Esophagus (tissue), 2 donors: ENCODE results near the gene PLEKHG5. TPM values are rescaled to one million over a fixed set of nuclear protein-coding genes. Genes with fewer than 3 reads are reported as not detected.

Experiments used
- H3K27ac ChIP-seq, 2 donors: one replicate each; pipeline ENCODE4 v1.5.1; 2013; ENCODE audit warnings: low read depth in 2 of 2, mild to moderate bottlenecking in 2 of 2, inconsistent platforms in 1 of 2, low read length in 1 of 2, moderate library complexity in 1 of 2
- H3K27me3 ChIP-seq, 2 donors: one replicate each; pipeline ENCODE4 v1.6.1; 2013; ENCODE audit warnings: low read length in 2 of 2, control low read depth in 1 of 2, mild to moderate bottlenecking in 1 of 2; ENCODE audit not compliant: insufficient read depth in 2 of 2, control insufficient read depth in 1 of 2
- H3K36me3 ChIP-seq, 2 donors: one replicate each; pipeline ENCODE4 v1.6.1; 2013; ENCODE audit warnings: low read length in 1 of 2; ENCODE audit not compliant: control insufficient read depth in 2 of 2, insufficient read depth in 2 of 2
- H3K4me1 ChIP-seq, 2 donors: one replicate each; pipeline ENCODE4 v1.6.1; 2013; ENCODE audit warnings: low read length in 1 of 2; ENCODE audit not compliant: control insufficient read depth in 2 of 2, insufficient read depth in 2 of 2
- H3K4me3 ChIP-seq, 2 donors: one replicate each; pipeline ENCODE4 v1.5.1; 2013; ENCODE audit warnings: low read length in 2 of 2, mild to moderate bottlenecking in 2 of 2, low read depth in 1 of 2, moderate library complexity in 1 of 2
- H3K9me3 ChIP-seq, 2 donors: one replicate each; pipeline ENCODE4 v1.6.1; 2013; ENCODE audit warnings: mild to moderate bottlenecking in 2 of 2, low read depth in 1 of 2, low read length in 1 of 2, moderate library complexity in 1 of 2; ENCODE audit not compliant: control insufficient read depth in 2 of 2, insufficient read depth in 1 of 2
- WGBS, 2 donors: extraction: QIAGEN DNeasy Blood & Tissue Kit; methylation state at CpG; one replicate each; pipeline ENCODE4 v1.1.7; 2013; 5-methylcytosine and 5-hydroxymethylcytosine counted together
- polyA plus RNA-seq, 2 donors: library from polyadenylated mRNA; stranded (reverse); fragments of 200-250 nt; gene quantifications; one replicate each; pipeline ENCODE4 v1.2.3, GENCODE V29; 2013
- donor health status: healthy with polysubstance abuse.
- donor health status: Bipolar disorder and iron deficiency.

PLEKHG5 gene
- polyA plus RNA-seq, 2 donors, result 18.5 to 28.0 TPM

DNA sequence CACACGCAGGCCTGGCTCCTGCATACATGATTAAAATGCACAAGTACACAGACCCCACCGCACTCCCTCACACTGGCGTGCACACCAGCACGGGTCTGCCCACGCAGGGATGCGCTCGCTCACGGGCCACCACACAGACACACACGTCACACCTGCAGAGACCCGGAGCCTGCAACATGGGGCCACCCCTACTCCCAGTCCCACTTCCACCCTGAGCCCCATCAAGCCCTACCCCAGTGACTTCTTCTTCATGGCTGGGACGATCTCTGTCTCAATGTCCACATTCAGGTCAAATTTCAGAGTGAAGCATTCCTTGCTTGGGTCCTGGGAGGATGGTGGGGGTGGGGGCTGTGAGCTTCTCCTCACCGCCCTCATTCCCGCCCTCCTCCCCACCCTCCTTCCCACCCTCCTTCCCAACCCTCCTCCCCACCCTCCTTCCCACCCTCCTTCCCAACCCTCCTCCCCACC, 16.6 kb downstream of the PLEKHG5 start:
- Histone ChIP-seq H3K27ac (no peak overlapping the region), H3K4me1 (peaks cover 0 to 17% of the 10 kb centered on the region in 2 donors), H3K4me3 (no peak overlapping the region), H3K9me3 (no peaks in the 10 kb centered on the region), H3K27me3 (no peaks in the 10 kb centered on the region), H3K36me3 (peaks cover 0 to 26% of the 10 kb centered on the region in 2 donors)
- 74 to 87% methylated on average over 13 of the region's 13 CpGs for WGBS, 2 donors

DNA sequence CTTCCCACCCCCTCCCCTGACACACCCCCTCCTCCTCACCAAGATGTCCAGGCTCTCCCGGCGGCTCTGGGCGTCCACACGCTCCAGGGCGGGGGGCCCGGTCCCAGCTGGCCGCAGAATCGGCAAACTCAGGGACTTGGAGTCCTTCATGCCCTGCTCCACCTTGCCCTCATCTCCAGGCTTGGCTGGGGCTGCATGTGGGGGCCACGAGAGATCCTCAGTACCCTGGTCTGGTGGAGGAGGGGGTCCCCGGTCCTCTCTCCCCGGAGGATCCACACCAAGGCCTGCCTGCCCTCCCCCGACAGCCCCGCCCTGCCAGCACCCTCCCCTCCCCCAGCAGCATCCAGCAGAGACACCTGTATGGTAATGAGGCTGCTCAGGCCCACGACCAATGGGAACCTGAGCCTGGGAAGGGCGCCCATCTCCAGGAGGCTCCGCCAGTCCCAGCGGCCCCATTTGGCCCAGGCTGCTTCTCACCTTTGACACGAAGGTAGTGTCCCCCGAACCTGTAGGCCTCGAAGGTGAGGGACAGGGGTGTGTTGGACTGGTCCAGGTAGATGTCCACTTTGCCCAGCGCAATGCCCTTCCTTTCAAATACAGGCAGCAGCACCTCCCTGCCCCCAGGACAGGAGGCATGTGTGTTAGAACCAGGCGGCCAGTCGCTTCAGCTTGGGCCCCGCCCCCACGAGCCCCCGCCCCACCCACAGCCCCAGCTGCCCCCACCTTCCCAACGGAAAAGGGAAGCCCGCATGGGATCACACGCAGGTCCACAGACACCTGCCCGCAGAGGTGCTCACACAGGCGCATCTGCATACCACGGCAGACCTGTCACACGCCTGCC, 17.3 kb downstream of the PLEKHG5 start:
- H3K4me3 ChIP-seq, result no peak overlapping the region
- H3K27ac ChIP-seq, result no peak overlapping the region
- peaks cover 0 to 17% of the 10 kb centered on the region in 2 donors for H3K4me1 ChIP-seq
- H3K9me3 ChIP-seq, result no peaks in the 10 kb centered on the region
- H3K27me3 ChIP-seq, result no peaks in the 10 kb centered on the region
- 79 to 84% methylated on average over 30 to 33 of the region's 33 CpGs for WGBS, 2 donors
- H3K36me3 ChIP-seq, result peaks cover 0 to 30% of the 10 kb centered on the region in 2 donors

DNA sequence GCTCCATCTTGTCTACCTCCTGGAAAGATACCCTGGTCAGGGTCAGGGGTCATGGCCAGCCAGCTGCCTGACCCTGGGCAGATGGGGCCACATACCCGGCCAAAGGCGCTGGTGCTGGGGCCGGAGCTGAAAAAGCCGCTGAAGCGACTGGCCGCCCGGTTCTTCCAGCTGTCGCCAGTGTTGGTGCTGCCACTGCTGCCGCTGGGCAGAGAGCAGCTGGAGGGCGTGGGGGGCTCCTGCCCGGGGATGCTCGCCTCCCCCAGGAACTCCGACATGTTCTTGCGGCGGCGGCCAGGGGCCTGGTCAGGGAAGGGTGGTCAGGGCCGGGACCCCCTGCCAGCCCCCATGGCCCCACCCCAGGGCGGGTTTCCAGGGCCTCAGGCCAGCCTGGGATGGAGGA, 18.3 kb downstream of the PLEKHG5 start:
- Histone ChIP-seq H3K9me3 (no peaks in the 10 kb centered on the region), H3K27ac (peak overlapping the region in 1 of 2 donors; percentile 93), H3K36me3 (peaks cover 0 to 39% of the 10 kb centered on the region in 2 donors), H3K4me3 (no peak overlapping the region), H3K4me1 (peaks cover 0 to 17% of the 10 kb centered on the region in 2 donors), H3K27me3 (no peaks in the 10 kb centered on the region)
- WGBS, 2 donors, result 90 to 92% methylated on average over 15 to 18 of the region's 18 CpGs

DNA sequence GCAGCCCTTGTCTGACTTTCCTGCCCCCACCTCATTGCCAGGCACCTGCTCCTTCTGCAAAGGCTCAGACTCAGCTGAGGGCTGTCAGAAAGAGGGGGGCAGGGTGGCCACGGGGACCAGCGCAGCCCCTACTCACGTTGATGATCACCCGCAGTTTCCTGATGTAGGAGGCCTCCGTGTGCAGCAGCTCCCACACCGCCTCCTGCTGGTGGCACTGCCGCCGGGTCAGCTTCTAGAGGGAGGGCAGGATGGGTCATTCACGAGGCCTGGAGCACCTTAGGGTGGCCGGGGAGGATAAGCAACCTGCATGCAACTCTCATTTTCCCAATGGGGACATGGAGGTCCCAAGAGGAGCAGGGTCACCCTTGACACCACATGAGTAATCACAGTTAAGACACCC, 19.1 kb downstream of the PLEKHG5 start:
- no peaks in the 10 kb centered on the region for H3K27me3 ChIP-seq
- peak overlapping the region in 1 of 2 donors; percentile 5 for H3K4me3 ChIP-seq
- peak overlapping the region; percentile 93 to 96 for H3K27ac ChIP-seq
- no peaks in the 10 kb centered on the region for H3K9me3 ChIP-seq
- peaks cover 0 to 43% of the 10 kb centered on the region in 2 donors for H3K36me3 ChIP-seq
- 59 to 67% methylated on average over 10 of the region's 10 CpGs for WGBS, 2 donors
- H3K4me1 ChIP-seq, result peaks cover 0 to 17% of the 10 kb centered on the region in 2 donors

DNA sequence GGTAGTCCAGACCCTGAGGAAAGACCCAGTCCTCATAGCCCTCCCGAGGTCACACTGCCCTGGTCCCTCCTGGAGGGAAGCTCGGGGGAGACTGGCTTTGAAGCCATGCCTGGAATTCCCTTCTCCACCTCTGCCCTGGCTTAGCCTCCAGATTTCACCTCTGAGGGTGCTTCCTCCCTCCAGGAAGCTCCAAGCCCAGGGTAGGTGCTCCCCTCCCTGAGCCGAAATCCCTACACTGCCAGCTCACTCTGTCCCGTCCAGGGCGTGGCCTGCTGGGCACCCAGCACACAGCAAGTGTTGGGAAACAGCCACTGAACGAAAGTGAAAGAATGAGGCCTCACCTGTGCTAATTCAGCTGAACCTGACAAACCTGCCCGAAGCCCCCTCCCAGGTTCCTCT, 19.5 kb downstream of the PLEKHG5 start:
- Histone ChIP-seq H3K9me3 (no peaks in the 10 kb centered on the region), H3K4me1 (peaks cover 0 to 17% of the 10 kb centered on the region in 2 donors), H3K27ac (peak overlapping the region; percentile 93 to 98), H3K27me3 (no peaks in the 10 kb centered on the region), H3K4me3 (no peak overlapping the region), H3K36me3 (peaks cover 0 to 47% of the 10 kb centered on the region in 2 donors)
- WGBS, 2 donors, result 56 to 58% methylated on average over 7 of the region's 7 CpGs

GRCh38 chr1:6471086-6471969, 20.1 kb downstream of the PLEKHG5 start:
- Histone ChIP-seq H3K27me3 (no peaks in the 10 kb centered on the region), H3K4me3 (peak overlapping the region in 1 of 2 donors; percentile 1), H3K27ac (peak overlapping the region; percentile 93 to 98), H3K9me3 (no peaks in the 10 kb centered on the region), H3K36me3 (peaks cover 0 to 47% of the 10 kb centered on the region in 2 donors), H3K4me1 (peaks cover 0 to 17% of the 10 kb centered on the region in 2 donors)
- 66 to 75% methylated on average over 60 to 67 of the region's 67 CpGs for WGBS, 2 donors

DNA sequence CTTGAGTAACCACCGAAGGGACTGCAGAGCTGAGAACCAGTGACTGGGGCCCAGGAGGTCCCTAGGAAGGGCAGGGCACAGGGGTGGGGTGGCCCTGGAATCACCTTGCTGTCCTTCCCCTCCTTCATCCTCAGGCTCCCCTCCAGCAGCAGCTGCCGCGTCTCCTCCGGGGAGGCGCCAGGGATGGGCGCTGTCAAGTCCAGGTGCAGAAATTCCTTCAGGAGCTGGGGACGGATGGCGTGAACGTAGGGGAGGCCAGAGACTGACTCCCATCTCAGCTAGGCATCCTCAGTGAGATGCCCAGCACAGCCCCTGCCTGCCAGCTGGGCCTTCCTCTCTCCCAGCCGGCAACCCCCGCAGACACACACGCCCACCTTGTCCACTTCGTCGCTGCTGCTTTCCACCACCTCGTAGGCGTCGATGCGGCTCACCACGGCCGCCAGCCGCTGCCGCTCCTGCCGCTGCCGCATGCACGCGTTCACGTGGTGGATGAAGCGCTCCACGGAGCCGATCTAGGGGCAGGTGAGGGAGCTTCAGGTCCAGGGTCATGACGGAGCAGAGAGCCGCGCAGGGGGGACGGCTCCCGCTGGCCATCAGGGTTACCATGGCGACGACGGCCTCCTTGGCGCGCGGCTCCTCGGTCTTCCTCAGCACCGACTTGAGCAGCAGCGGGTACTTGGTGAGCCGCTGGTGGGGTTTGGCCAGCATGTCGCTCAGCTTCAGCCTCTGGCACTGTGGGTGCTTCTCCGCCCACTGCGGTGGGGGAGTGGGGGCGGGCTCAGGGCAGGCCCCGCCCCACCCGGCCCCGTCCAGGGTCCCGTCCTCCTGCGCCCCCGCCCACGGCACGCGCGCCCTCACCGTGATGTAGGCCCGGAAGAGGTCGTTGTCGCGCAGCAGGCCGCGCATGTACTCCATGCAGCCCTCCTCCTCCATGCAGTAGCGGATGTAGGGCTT, 21.1 kb downstream of the PLEKHG5 start:
- 84 to 86% methylated on average over 67 of the region's 67 CpGs for WGBS, 2 donors
- H3K4me1 ChIP-seq, result peaks cover 0 to 13% of the 10 kb centered on the region in 2 donors
- no peak overlapping the region for H3K4me3 ChIP-seq
- no peaks in the 10 kb centered on the region for H3K27me3 ChIP-seq
- H3K9me3 ChIP-seq, result no peaks in the 10 kb centered on the region
- peaks cover 0 to 47% of the 10 kb centered on the region in 2 donors for H3K36me3 ChIP-seq
- H3K27ac ChIP-seq, result no peak overlapping the region

- no peaks in the 10 kb centered on the region for H3K9me3 ChIP-seq
- H3K27ac ChIP-seq, result no peak overlapping the region
- no peaks in the 10 kb centered on the region for H3K27me3 ChIP-seq
- peaks cover 0 to 56% of the 10 kb centered on the region in 2 donors for H3K36me3 ChIP-seq
- H3K4me1 ChIP-seq, result peaks cover 0 to 10% of the 10 kb centered on the region in 2 donors
- no peak overlapping the region for H3K4me3 ChIP-seq
- 92% methylated on average over 13 of the region's 13 CpGs for WGBS, 2 donors
Measured at GRCh38 chr1:6468729-6469461, 22.6 kb downstream of the PLEKHG5 start.
